ENCODE results near the gene CFAP251.
"Not testable (repeated sequence)": the region's sequence is repeated elsewhere in the genome, so short reads cannot be mapped to it uniquely, and the experiment has no call there.

CFAP251 gene

DNA sequence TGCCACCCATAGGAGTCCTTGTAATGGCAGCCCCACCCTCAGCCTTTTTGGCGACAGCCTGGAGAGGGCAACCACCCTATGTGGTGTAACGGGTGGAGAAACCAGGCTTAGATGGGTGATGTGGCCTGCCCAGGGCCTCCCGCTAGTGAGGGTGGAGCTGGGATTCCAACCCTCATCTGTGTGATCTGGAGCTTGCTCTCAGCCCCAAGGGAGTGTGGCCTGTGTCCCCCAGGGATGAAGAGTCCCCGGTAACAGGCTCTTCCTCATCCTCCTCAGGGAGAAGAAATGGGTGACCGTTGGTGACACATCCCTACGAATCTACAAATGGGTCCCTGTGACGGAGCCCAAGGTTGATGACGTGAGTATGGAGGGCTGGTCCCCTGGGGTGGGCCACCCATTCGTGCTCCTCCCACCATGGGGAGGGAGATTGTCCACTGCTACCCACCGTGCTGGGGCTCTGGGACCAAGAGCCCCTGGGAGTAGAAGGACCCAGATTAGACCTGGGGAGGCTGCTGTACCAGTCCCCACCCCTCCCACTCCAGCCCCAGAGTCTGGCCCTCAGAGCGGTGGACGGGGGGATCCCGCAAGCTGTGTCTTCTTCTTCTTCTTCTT lies 112.1 kb downstream of the CFAP251 start:
- DNase-seq = no peak

DNA sequence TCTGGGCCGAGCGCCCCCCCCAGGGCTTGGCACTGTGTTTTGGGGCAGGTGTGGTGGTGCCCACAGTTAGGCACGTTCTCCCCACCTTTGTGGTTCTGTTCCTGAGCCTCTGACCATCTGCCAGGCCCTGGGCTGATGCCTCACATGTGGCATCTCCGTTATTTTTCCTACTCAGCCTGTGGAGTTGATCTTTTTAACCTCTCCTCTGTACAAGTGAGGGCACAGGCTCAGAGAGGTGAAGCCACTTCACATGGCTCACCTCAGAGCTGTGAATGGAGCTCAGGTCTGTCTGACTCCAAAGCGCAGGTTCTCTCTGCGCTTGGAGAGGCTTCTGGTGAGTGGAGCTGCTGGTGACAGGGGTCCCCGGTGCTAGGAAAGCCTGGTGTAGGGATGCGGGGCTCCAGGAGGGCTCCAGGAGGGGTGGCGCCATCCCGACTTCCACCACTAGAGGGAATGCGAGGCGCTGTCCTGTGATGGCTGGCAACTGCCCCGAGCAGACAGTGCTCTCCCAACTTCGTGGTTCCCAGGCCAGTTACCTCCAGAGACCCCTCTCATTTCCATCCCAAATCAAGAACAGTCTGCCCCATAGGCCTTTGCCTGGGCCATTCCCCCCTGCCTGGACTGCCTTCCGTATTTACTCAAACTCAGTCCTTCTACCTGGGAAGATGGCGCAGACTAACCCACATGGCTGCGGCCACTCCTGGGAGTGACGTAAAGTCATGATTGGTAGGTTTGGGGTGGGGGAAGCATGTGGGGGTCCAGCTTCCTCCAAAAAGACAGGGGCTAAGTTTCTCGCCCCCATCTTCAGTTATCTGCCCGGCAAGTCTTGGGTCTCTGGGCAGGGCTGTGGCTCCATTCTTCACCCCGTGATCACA lies 113.2 kb downstream of the CFAP251 start:
- no peak for DNase-seq

DNA sequence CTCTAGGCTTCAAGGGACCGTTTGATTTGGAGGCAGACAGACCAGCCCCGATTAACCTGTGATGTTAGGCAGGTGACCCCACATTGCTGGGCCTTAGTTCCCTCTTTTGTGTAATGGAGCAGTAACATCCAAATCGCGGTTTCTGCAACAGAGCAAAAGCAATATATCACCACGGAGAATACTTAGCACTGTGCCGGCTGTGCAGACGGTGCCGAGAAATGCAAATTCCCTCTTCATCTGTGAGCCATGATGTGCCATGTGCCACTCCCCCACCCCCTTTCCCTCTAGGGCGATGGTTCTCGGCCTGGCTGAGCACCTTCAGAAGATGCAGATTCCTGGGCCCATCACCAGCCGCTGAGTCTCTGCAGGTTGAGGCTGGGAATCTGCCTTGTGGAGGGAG lies 114.2 kb downstream of the CFAP251 start:
- DNase-seq = peak; percentile 47

DNA sequence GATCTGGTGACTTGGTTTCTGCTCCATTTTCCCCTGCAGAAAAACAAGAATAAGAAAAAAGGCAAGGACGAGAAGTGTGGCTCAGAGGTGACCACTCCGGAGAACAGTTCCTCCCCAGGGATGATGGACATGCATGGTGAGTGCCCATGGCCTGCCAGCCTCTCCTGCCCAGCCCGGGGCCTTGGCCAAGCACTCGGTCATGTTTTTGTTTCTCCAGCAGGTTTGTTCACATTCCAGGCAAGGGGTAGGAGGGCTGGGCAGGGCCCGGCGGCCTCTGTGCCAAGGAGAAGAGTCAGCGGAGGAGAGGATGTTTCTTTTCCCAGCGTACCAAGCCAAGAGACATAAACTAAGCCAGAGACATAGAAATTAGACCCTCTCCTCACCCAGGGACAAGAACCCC lies 116.9 kb downstream of the CFAP251 start:
- no peak for DNase-seq

DNA sequence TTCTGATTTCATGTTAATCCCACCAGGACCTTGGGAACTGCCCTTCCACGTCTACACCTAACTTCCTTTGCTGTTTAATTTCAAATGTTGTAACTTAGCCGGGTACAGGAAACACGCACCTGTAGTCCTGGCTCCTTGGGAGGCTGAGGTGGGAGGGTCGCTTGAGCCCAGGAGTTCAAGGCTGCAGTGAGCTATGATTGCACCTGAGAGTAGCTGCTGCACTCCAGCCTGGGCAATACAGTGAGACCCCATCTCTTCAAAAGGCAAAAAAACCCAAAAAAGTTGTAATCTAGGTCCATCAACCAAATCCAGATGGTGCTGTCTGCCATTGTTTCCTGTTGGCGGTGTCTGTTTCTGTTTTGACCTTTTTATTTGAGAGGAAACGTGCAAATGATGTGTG lies 117.8 kb downstream of the CFAP251 start:
- DNase-seq = no peak

DNA sequence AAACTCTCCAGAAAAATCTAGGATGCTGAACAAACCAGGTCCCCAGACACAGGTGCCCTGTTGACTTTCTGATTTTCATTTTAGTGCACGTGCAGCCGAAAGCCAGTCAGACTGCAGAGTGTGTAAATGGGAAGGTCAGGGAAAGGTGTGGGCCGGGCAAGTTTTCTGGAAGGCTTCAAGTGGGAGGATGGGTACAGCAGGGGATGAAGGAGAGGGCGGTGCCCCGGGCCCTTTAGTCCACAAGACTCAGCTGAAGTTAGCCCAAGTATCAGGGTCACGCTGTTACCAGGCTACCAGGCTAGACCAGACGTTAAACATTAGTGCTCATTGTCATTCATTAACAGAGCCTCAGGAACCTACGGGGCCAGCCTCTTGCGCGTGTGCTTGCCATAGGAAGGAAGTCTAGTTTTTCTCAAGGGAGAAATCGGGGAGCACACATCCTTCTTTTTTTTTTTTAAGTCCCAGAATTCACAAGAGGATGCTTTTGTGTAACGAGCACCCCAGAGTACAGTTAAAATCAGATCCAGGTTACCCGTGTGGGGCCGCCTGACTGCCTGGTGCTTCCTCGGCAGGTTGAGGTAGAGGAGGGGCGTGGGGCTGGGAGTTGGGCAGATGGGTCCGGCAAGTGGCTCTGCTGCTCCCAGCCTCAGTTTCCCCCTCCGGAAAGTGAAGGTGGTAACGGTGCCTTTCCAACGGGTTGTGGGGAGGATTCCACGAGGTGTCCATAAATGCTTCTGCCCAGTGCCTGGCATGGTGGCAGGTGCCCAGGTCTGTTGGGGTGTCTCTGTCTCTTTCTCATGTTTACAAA lies 122.4 kb downstream of the CFAP251 start:
- no peak for DNase-seq

DNA sequence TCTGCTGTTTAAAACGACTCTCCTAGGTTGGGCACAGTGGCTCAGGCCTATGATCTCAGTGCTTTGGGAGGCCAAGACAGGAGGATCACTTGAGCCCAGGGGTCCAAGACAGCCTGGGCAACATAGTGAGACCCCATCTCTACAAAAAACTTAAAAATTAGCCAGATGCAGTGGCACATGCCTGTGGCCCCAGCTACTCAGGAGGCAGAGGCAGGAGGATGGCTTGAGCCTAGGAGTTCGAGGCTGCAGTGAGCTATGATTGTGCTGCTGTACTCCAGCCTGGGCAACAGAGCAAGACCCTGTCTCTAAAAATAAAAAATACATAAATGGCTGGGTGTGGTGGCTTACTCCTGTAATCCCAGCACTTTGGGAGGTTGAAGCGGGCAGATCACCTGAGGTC lies 123.1 kb downstream of the CFAP251 start:
- DNase-seq = not testable (repeated sequence)

DNA sequence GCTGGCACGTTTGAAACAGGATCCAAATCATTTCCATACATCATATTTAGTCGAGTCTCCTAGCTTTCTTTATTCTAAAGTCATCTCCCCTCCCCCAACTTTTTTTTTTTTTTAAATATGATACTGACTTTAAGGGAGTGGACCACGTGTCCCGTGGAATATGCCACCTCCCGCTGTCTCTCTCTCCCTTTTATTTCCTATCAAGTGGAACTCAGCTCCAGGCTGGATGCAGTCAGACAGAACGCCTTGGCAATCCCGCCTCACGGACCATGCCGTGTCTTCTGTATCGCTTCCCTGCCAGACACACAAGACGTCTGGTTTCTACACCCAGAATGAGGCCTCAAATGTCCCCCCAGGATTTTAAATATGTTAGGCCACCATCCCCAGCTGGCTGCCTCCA lies 124.5 kb downstream of the CFAP251 start:
- DNase-seq = peak; percentile 22

DNA sequence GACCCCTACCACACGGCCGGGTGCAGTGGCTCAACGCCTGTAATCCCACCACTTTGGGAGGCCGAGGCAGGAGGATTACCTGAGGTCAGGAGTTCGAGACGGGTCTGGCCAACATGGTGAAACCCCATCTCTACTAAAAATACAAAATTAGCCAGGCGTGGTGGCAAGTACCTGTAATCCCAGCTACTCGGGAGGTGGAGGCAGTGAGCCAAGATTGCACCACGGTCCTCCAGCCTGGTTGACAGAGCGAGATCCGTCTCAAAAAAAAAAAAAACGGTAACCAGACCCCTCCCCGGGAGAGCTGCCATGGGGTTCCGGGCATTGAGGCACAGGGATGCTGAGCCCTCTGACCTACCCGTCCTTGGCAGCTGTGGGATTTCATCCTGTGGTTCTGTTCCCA lies 125.1 kb downstream of the CFAP251 start:
- DNase-seq = no peak

DNA sequence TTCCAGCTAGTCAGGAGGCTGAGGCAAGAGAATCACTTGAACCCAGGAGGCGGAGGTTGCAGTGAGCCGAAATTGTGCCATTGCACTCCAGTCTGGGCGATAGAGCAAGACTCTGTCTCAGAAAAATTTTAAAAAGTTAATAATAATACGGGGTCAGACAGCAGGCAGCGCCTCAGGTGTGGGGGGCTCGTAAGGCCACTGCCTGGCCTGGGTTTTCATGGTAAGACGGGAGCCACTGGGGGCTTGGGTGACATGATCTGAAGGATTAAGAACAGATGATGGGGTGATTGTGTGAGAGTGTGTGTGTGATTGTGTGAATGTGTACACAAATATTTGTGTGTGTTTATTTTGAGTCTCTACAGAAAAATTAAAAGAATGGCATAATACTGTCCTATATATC lies 126.9 kb downstream of the CFAP251 start:
- DNase-seq = no peak

DNA sequence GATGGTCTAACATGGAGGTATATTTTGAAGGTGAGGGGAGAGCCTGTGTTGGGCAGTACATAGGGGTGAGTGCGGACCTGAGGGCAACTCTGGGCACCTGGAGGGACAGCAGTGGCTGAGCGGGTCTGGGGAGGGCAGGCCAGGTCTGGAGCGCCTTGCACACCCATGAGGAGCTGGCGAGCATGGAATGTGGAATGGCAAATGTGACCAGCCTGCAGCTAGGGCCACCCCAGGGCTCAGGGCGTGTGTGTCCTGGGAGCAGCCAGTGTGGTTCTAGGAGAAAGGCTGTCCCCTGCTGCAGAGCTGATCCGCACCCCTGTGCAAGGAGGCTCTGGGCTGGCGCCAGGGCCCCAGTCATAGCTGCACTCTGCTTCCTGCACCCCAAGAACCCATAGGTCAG lies 127.8 kb downstream of the CFAP251 start:
- no peak for DNase-seq

DNA sequence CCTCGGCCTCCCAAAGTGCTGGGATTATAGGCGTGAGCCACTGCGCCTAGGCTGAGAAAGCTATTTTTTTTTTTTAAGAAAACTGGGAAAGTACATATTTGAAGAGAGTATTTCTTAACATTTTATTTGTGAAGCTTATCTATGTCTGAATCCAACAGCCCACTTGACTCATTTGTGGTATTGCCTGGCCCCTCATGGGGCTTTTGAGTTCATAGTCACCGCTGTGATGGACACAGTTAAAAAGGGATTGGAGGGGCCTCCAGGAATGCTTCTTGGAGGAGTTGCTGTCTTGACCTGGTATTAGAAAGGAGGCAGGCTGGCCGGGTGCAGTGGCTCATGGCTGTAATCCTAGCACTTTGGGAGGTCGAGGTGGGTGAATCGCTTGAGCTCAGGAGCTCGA lies 129.8 kb downstream of the CFAP251 start:
- no peak for DNase-seq

DNA sequence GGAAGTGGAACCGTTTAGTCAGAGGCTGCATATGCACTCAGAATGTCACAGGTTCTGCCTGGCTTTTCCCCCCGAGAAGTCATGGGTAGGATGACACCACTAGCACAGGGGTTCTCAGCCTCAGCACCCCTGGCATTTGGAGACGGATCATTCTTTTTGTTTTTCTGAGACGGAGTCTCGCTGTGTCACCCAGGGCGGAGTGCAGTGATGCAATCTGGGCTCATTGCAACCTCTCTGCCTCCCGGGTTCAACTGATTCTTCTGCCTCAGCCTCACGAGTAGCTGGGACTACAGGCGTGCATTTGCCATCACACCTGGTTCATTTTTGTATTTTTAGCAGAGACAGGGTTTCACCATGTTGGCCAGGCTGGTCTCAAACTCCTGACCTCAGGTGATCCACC lies 131.4 kb downstream of the CFAP251 start:
- no peak for DNase-seq

DNA sequence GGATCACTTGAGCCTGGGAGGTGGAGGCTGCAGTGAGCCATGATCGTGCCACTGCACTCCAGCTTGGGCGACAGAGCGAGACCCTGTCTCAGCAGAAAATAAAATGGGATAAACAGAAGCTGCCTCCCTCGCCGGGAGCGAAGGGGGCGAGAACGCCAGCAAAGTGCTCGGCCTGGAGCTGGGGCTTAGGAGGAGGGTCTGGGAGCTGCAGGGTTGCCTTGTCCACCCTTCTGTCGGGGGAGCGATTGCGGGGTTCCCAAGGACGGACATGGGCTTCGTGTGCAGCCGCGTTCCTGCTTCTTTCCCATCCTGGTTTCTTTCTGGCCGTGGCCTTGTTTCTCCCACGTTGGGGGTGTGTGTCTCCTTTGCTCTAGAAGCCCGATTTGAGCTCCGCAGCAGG lies 132.3 kb downstream of the CFAP251 start:
- no peak for DNase-seq

DNA sequence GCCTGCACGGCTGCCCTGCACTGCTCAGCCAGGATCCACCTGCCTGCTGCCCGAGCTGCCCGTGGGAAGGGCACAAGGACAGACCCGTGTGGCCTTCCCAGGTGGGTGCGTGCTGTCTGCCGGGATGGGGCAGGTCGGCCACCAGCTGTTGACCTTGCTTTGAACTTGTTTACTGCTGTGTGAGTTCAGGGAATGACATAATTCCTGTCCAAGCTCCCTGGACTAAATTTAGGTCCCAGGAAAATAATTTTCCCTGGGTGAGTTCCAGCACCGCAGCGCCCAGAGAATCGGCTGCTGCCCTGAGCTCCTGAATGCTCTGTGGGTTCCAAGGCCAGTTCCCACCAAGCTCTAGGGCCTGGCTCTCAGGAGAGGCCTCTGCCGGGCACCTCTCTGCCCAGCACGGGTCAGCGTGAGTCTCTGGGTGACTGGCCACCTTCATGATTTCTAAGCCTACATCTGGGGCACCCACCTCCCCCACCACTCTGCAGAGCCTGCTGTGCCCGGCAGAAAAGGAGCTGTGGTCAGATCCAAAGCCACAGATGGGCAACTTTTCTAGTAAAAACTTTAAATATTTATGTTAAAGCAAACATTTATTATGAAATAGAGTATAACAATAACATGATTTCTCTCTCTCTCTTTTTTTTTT lies 133.0 kb downstream of the CFAP251 start:
- DNase-seq = no peak

DNA sequence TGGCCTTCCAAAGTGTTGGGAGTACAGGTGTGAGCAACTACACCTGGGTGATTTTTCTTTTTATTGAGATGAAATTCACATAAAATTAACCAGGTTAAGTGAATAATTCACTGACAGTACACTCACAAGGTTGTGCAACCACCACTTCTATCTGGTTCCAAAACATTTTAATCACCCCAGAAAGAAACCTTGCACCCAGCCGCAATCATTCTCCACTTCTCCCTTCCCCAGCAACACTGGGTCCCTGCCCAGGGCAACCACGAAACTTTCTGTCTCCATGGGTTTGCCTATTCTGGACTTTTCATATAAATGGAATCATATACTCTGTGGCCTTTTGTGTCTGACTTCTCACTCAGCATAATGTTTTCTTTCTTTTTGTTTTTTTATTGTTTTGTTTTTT lies 133.9 kb downstream of the CFAP251 start:
- no peak for DNase-seq

Measured in NCI-H526 treated with DMSO at 0.1 percent for 48 hours (cell line).